HG02798 (cell line): ENCODE measurements around the gene PSMD4.

Experiments used
- ATAC-seq: cut with Tn5 transposase; IDR thresholded peaks from one replicate; pipeline ENCODE4 v1.9.1; 2021; ENCODE audit warnings: mild to moderate bottlenecking; ENCODE audit not compliant: unreplicated experiment, poor library complexity

PSMD4 gene

GRCh38 chr1:151292207-151293030, 37.9 kb downstream of the PSMD4 start:
- ATAC-seq, result no peak

- no peak for ATAC-seq
Measured at GRCh38 chr1:151293093-151293492, 38.6 kb downstream of the PSMD4 start.

GRCh38 chr1:151294742-151295462, 40.4 kb downstream of the PSMD4 start:
- no peak for ATAC-seq

- no peak for ATAC-seq
Measured at GRCh38 chr1:151309811-151310323, 55.3 kb downstream of the PSMD4 start.

- ATAC-seq, result no peak
Measured at GRCh38 chr1:151311011-151311410, 56.5 kb downstream of the PSMD4 start.

GRCh38 chr1:151311589-151312331, 57.2 kb downstream of the PSMD4 start:
- peak; percentile 49 for ATAC-seq

GRCh38 chr1:151312411-151312810, 57.9 kb downstream of the PSMD4 start:
- no peak for ATAC-seq

- ATAC-seq, result no peak
Measured at GRCh38 chr1:151312826-151313225, 58.3 kb downstream of the PSMD4 start.

GRCh38 chr1:151313501-151313900, 59.0 kb downstream of the PSMD4 start:
- ATAC-seq, result no peak

GRCh38 chr1:151314137-151314875, 59.8 kb downstream of the PSMD4 start:
- ATAC-seq, result no peak

GRCh38 chr1:151315565-151316235, 61.2 kb downstream of the PSMD4 start:
- ATAC-seq, result no peak
